Heart left ventricle (tissue), 16 donors: ENCODE data around the gene MYO7B. TPM values are rescaled to one million over a fixed set of nuclear protein-coding genes. Genes with fewer than 3 reads are reported as not detected.
"Not testable (repeated sequence)": the region's sequence is repeated elsewhere in the genome, so short reads cannot be mapped to it uniquely, and the experiment has no call there.

Experiments used
- ATAC-seq, 4 donors: fragments of 200-7000 bp; cut with Tn5 transposase; one replicate each; pipeline ENCODE4 v1.9.1; 2020 to 2022; ENCODE audit warnings: moderate library complexity in 4 of 4, mild to moderate bottlenecking in 3 of 4, moderate number of reproducible peaks in 1 of 4
- DNase-seq, 5 donors: peaks; one replicate each; pipeline ENCODE4 v3.0.0-alpha.2; 2020
- H3K27ac ChIP-seq, 12 donors: fragments of 200-600 bp; sonication (generic) in 4 of 12; one replicate each; pipeline versions ENCODE4 v1.5.0 to v1.8.0; 2016 to 2022; ENCODE audit warnings: mild to moderate bottlenecking in 2 of 12
- H3K27me3 ChIP-seq, 9 donors: fragments of 200-600 bp; sonication (generic) in 2 of 9; one replicate each; pipeline versions ENCODE4 v1.5.1 to v1.8.0; 2016 to 2022; ENCODE audit warnings: mild to moderate bottlenecking in 3 of 9
- H3K36me3 ChIP-seq, 9 donors: fragments of 200-600 bp; sonication (generic) in 2 of 9; one replicate each; pipeline versions ENCODE4 v1.5.0 to v1.8.0; 2018 to 2022; ENCODE audit warnings: mild to moderate bottlenecking in 2 of 9
- H3K4me1 ChIP-seq, 12 donors: fragments of 200-600 bp; sonication (generic) in 4 of 12; one replicate each; pipeline versions ENCODE4 v1.5.0 to v1.8.0; 2016 to 2022; ENCODE audit warnings: mild to moderate bottlenecking in 3 of 12
- H3K4me3 ChIP-seq, 12 donors: fragments of 200-600 bp; sonication (generic) in 4 of 12; one replicate each; pipeline versions ENCODE4 v1.5.0 to v1.8.0; 2017 to 2022; ENCODE audit warnings: mild to moderate bottlenecking in 9 of 12, moderate library complexity in 4 of 12
- H3K9me3 ChIP-seq, 12 donors: fragments of 200-600 bp; sonication (generic) in 4 of 12; one replicate each; pipeline versions ENCODE4 v1.5.0 to v1.8.0; 2016 to 2022; ENCODE audit warnings: mild to moderate bottlenecking in 1 of 12
- CTCF ChIP-seq, 12 donors: fragments of 200-600 bp; sonication (generic) in 4 of 12; IDR thresholded peaks; one replicate each; pipeline versions ENCODE4 v1.5.0 to v1.8.0; 2018 to 2022; ENCODE audit warnings: antibody characterized with exemption in 12 of 12, mild to moderate bottlenecking in 5 of 12
- POLR2A ChIP-seq, 2 donors: fragments of 450-650 bp; IDR thresholded peaks; one replicate each; pipeline ENCODE4 v1.6.1; 2017; ENCODE audit warnings: antibody characterized with exemption in 2 of 2, mild to moderate bottlenecking in 2 of 2, moderate library complexity in 2 of 2
- WGBS, 4 donors: extraction: QIAGEN DNeasy Blood & Tissue Kit in 2 of 4; methylation state at CpG; one replicate each; pipeline versions ENCODE4 v1.1.5 to v1.1.7; 2013 to 2018; 5-methylcytosine and 5-hydroxymethylcytosine counted together
- intact Hi-C, 10 donors: fragments of 100-400 bp; cut with DNase I; formaldehyde crosslinking; loops; one replicate each; pipeline versions ENCODE4 v1.11.1 to v1.14.2; 2022
- polyA plus RNA-seq, 2 donors: library from polyadenylated mRNA; stranded (reverse); fragments of 200-250 nt; gene quantifications; one replicate each; pipeline ENCODE4 v1.2.3, GENCODE V29; 2013
- total RNA-seq, 9 donors: library from RNA; depleted of rRNA in 2 of 9; stranded (reverse); fragments of >200 nt in 2 of 9; fragmentation: NEBNext Ultra II Directional in 3 of 9; extraction: Animal tissue kit (Norgen Biotek cat#: 25700) in 3 of 9; gene quantifications; one replicate each; pipeline versions ENCODE4 v1.1.0 to v1.2.4, GENCODE V29; 2016 to 2023
- donor health status: ischemic (EF 13 %, LVEDD 7.1; RV severe dilation, severe dysfunction).
- donor health status: healthy with polysubstance abuse.
- donor health status: DM: no; HTN: yes; CAD: no.
- donor health status: DM: no; HTN: no; CAD: no.
- donor health status: ischemic (EF 25% LVEDD 6.9; RV normal size, moderate dysfunction).
- donor health status: ischemic (EF 25% LVEDD 5.7; RV mildly dilated, moderate dysfunction).
- donor health status: healthy.
- donor health status: DM: yes; HTN: yes; CAD: no.
- donor health status: ischemic (EF 35%, LVEDD 5.7; RV mildly dilated, moderate dysfunction).
- donor health status: nonischemic (EF 11% LVEDD 7.7; RV severe dilation, severe dysfunction).
- donor health status: DM: yes; HTN: yes; CAD: no.
- donor health status: PGD.
- donor health status: ischemic (EF 29% LVEDD 5.4; RV normal size, mild dysfunction).
- donor health status: nonischemic (EF 23%, LVEDD 6.1; RV moderate dilation, normal function).

The MYO7B gene
- total and polyA plus RNA-seq, 11 donors: 0.20 to 2.1 (median 0.90) TPM

- Histone ChIP-seq H3K27ac (no peak overlapping the region), H3K4me3 (no peak overlapping the region), H3K36me3 (peaks cover 0 to 54% (median 50%) of the 10 kb centered on the region in 9 donors), H3K9me3 (no peaks in the 10 kb centered on the region), H3K4me1 (peaks cover 0 to 31% (median 14%) of the 10 kb centered on the region in 12 donors), H3K27me3 (no peaks in the 10 kb centered on the region)
- no peak for TF ChIP-seq POLR2A (IDR thresholded peaks at IDR 0.05)
- TF ChIP-seq CTCF (IDR thresholded peaks at IDR 0.05): no peak
- intact Hi-C loops: loop anchor here in 2 of 10 donors (10.0 kb wide), 1 partner anchor 181 kb away; the partner anchor contains the start of gene SFT2D3 (in 2 of the 2)
- no peak for ATAC-seq
- DNase-seq: no peak
- 78 to 81% (median 80%) methylated on average over 8 of the region's 8 CpGs for WGBS, 4 donors
Observed at GRCh38 chr2:127523269-127523939, 12.1 kb upstream of the MYO7B start.

- H3K9me3 ChIP-seq, H3K4me3 ChIP-seq, DNase-seq, H3K27ac ChIP-seq, H3K27me3 ChIP-seq, ATAC-seq: not testable (repeated sequence)
- Histone ChIP-seq H3K36me3 (peaks cover 0 to 46% (median 41%) of the 10 kb centered on the region in 9 donors), H3K4me1 (peaks cover 0 to 31% (median 14%) of the 10 kb centered on the region in 12 donors)
- 91 to 96% (median 95%) methylated on average over 7 of the region's 7 CpGs for WGBS, 4 donors
- intact Hi-C loops: loop anchor here in 2 of 10 donors (10.0 kb wide), 1 partner anchor 180 kb away; the partner anchor contains the start of gene SFT2D3 (in 2 of the 2)
Observed at GRCh38 chr2:127524198-127524834, 11.2 kb upstream of the MYO7B start.

GRCh38 chr2:127525691-127526131, 9.8 kb upstream of the MYO7B start:
- peaks cover 0 to 32% (median 28%) of the 10 kb centered on the region in 9 donors for H3K36me3 ChIP-seq
- 1% methylated on average over 16 to 19 of the region's 19 CpGs for WGBS, 4 donors
- peak overlapping the region; percentile 80 to 98 (median 95) for H3K27ac ChIP-seq
- H3K4me1 ChIP-seq: peaks cover 0 to 31% (median 14%) of the 10 kb centered on the region in 12 donors
- TF ChIP-seq POLR2A (IDR thresholded peaks at IDR 0.05) (no peak), CTCF (IDR thresholded peaks at IDR 0.05) (no peak)
- peaks cover 0 to 9% (median 0%) of the 10 kb centered on the region in 12 donors for H3K9me3 ChIP-seq
- H3K27me3 ChIP-seq: no peaks in the 10 kb centered on the region
- intact Hi-C loops: loop anchor here in 5 of 10 donors (5.0 to 10.0 kb wide), 6 partner anchors 47 to 179 kb away; partner anchors contain the start of gene SFT2D3 (in 4 of the 5)
- ATAC-seq (peak in 1 of 4 donors; percentile 10), DNase-seq (peak in 1 of 5 donors; percentile 17)
- peak overlapping the region; percentile 81 to 100 (median 96) for H3K4me3 ChIP-seq

GRCh38 chr2:127526132-127527000, 9.1 kb upstream of the MYO7B start, which contains the start of gene IWS1:
Gene IWS1, minus strand, starts transcription at chr2:127526489. Its CDS starts 281 bp downstream, at chr2:127526208.
- H3K9me3 ChIP-seq: peaks cover 0 to 9% (median 0%) of the 10 kb centered on the region in 12 donors
- H3K4me3 ChIP-seq: peak within 1 kb of the TSS; percentile 81 to 100 (median 96)
- H3K27ac ChIP-seq: peak within 1 kb of the TSS; percentile 80 to 98 (median 95)
- H3K36me3 ChIP-seq: peaks cover 0 to 25% (median 23%) of the 10 kb centered on the region in 9 donors
- peak; percentile 95 to 98 (median 97) for DNase-seq
- peak; percentile 9 to 51 (median 37) for TF ChIP-seq CTCF (IDR thresholded peaks at IDR 0.05)
- TF ChIP-seq POLR2A (IDR thresholded peaks at IDR 0.05): peak in 1 of 2 donors; percentile 56
- ATAC-seq: peak; percentile 96 to 98 (median 97)
- WGBS, 4 donors: 0% methylated on average over 53 to 70 of the region's 70 CpGs
- no peaks in the 10 kb centered on the region for H3K27me3 ChIP-seq
- intact Hi-C loops: loop anchor here in 5 of 10 donors (5.0 to 10.0 kb wide), 6 partner anchors 46 to 178 kb away; partner anchors contain the start of gene SFT2D3 (in 4 of the 5)
- peaks cover 0 to 31% (median 14%) of the 10 kb centered on the region in 12 donors for H3K4me1 ChIP-seq
